Right hindlimb (tissue), 1 donor: Measurements from ENCODE around the gene MPRIP.
"Not testable (repeated sequence)": the region's sequence is repeated elsewhere in the genome, so short reads cannot be mapped to it uniquely, and the experiment has no call there.

Experiments
- DNase-seq: peaks from one replicate; pipeline ENCODE4 v3.0.0-alpha.2; 2018

MPRIP gene

GRCh38 chr17:17191961-17192381, 149.7 kb downstream of the MPRIP start:
- no peak for DNase-seq

- not testable (repeated sequence) for DNase-seq
Measured at GRCh38 chr17:17195466-17195865, 153.2 kb downstream of the MPRIP start.

GRCh38 chr17:17196776-17197175, 154.5 kb downstream of the MPRIP start:
- DNase-seq, result no peak

GRCh38 chr17:17198281-17198680, 156.0 kb downstream of the MPRIP start:
- DNase-seq, result no peak

GRCh38 chr17:17200311-17200710, 158.1 kb downstream of the MPRIP start:
- no peak for DNase-seq

GRCh38 chr17:17200831-17201230, 158.6 kb downstream of the MPRIP start:
- no peak for DNase-seq

- DNase-seq, result no peak
Measured at GRCh38 chr17:17201271-17201670, 159.0 kb downstream of the MPRIP start.

- DNase-seq, result no peak
Measured at GRCh38 chr17:17201907-17202306, 159.7 kb downstream of the MPRIP start.

GRCh38 chr17:17203173-17203730, 161.0 kb downstream of the MPRIP start:
- DNase-seq, result no peak

- DNase-seq, result peak; percentile 50
Measured at GRCh38 chr17:17204041-17204591, 161.9 kb downstream of the MPRIP start.

- DNase-seq, result no peak
Measured at GRCh38 chr17:17204635-17205231, 162.5 kb downstream of the MPRIP start.

GRCh38 chr17:17205368-17206123, 163.3 kb downstream of the MPRIP start:
- DNase-seq, result peak; percentile 66

GRCh38 chr17:17206124-17206912, 164.1 kb downstream of the MPRIP start, which contains the start of gene PLD6:
PLD6 (minus strand) TSS chr17:17206333; CDS start chr17:17206286, 47 bp downstream.
- peak; percentile 75 for DNase-seq

GRCh38 chr17:17206913-17207335, 164.7 kb downstream of the MPRIP start:
- no peak for DNase-seq

- no peak for DNase-seq
Measured at GRCh38 chr17:17207998-17208397, 165.7 kb downstream of the MPRIP start.

GRCh38 chr17:17213775-17214174, 171.5 kb downstream of the MPRIP start:
- no peak for DNase-seq

GRCh38 chr17:17214646-17215436, 172.6 kb downstream of the MPRIP start:
- no peak for DNase-seq

GRCh38 chr17:17215575-17215974, 173.3 kb downstream of the MPRIP start:
- DNase-seq, result no peak

GRCh38 chr17:17216236-17216635, 174.0 kb downstream of the MPRIP start:
- DNase-seq, result no peak

GRCh38 chr17:17216776-17217175, 174.5 kb downstream of the MPRIP start:
- DNase-seq, result no peak

GRCh38 chr17:17217995-17218394, 175.7 kb downstream of the MPRIP start:
- DNase-seq, result no peak

GRCh38 chr17:17220529-17220928, 178.3 kb downstream of the MPRIP start:
- no peak for DNase-seq
